ENCODE results near the gene PPP1R16B.

Gene PPP1R16B

DNA sequence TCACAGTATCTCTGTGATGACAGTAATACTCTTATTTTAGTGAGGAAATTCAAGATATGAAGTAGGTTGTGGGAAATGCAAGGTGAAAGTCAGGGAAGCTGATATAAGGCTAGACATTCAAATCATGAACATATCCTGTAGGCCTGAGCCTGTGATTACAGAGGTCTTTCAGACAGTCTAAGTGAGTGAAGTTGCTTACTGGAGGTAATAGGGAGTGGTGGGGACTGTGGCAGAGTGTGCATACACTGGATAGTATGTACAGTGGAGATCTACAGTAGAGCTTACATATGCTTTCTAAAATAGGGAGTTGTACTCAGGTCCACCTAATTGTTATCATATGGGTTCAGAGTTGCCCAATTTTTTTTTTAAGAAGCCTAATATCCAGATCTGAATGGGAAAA is 159.8 kb downstream of the PPP1R16B start:
- Mint-ChIP-seq H3K9me3 (peaks cover 5% of the 10 kb centered on the region), H3K4me3 (no peak overlapping the region), H3K27ac (no peak overlapping the region), H3K4me1 (peaks cover 30% of the 10 kb centered on the region), H3K36me3 (peaks cover 41% of the 10 kb centered on the region)
- ATAC-seq (no peak), DNase-seq (ENCODE audit: low spot score in 2 of 2) (no peak)

DNA sequence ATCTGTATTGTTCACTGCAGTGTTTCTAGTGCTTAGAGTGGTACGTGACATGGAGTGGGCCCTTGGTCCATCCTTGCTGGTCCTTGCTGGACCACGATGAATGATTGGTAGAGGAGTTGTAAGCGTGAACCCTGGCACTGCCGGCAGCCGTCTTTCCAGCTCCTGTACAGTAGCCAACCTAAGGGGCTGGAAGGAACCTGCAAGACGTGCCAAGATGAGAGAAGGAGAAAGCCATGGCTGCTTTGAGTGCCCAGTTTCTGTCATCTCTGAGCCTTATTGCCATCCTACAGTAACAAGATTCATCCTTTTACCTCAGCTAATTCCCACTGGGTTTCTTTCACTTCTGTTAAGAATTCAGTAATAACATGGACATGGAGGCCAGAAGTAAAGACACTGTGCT is 162.6 kb downstream of the PPP1R16B start:
- no peak for DNase-seq (ENCODE audit: low spot score in 2 of 2)
- Mint-ChIP-seq H3K27ac (no peak overlapping the region), H3K9me3 (no peaks in the 10 kb centered on the region), H3K4me1 (peaks cover 19% of the 10 kb centered on the region), H3K36me3 (peaks cover 53% of the 10 kb centered on the region), H3K4me3 (no peak overlapping the region)
- no peak for ATAC-seq

DNA sequence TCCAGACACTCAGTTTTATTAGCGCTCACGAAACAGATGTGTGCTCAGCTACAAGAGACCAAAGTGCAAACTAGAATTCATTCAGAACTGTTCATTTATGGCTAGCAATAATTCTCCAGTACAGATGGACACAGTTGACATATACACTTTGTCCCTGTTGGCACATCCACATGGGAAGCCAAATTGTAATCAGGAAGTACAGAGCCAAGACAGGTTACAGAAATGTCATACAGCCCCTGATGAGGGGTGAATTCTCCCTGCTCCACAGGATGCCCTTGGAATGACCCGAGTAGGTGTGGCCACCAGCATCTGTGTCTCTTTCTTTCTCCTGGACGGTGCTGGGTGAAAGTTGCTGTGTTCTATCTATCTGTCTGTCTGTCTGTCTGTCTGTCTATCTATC is 164.2 kb downstream of the PPP1R16B start:
- Mint-ChIP-seq H3K4me3 (no peak overlapping the region), H3K27ac (peak overlapping the region; percentile 67), H3K9me3 (no peaks in the 10 kb centered on the region), H3K4me1 (peaks cover 8% of the 10 kb centered on the region), H3K36me3 (peaks cover 53% of the 10 kb centered on the region)
- DNase-seq (ENCODE audit: low spot score in 2 of 2) (no peak), ATAC-seq (no peak)

DNA sequence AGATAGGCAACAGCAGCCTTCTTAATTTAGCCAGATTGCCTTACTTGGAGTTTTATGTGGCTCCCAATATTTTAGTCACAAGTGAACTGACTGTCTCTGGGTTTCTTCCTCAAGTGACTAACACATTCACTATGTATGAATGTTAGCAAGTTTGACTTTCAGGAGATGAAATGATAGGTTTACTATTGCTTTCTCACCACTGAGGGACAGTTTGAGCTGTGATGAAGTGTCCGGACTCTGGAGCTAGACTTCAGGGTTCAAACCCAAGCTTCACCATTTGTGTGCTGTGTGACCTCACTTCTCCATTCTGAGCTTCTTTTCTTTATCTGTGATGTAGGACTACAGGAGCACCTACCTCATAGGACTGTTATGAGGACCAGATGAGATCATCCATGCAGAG is 164.8 kb downstream of the PPP1R16B start:
- no peak overlapping the region for H3K4me3 Mint-ChIP-seq
- peak; percentile 57 for ATAC-seq
- no peaks in the 10 kb centered on the region for H3K9me3 Mint-ChIP-seq
- DNase-seq (ENCODE audit: low spot score in 2 of 2): no peak
- peaks cover 50% of the 10 kb centered on the region for H3K36me3 Mint-ChIP-seq
- peak overlapping the region; percentile 67 for H3K27ac Mint-ChIP-seq
- H3K4me1 Mint-ChIP-seq: peaks cover 5% of the 10 kb centered on the region

Measured in stimulated activated effector memory CD8-positive, alpha-beta T cell treated with anti-CD3 and anti-CD28 coated beads, Interleukin-12 subunit alpha, Interleukin-12 subunit beta, amount 100 ng/mL, for 72 hours (primary cell).